ENCODE results near the gene RPS6KA5. TPM values are rescaled to one million over a fixed set of nuclear protein-coding genes. Genes with fewer than 3 reads are reported as not detected.
A peak's percentile ranks its signal among the peaks of the same experiment; 100 is the strongest.
"Not testable (repeated sequence)": the region's sequence is repeated elsewhere in the genome, so short reads cannot be mapped to it uniquely, and the experiment has no call there.

Gene RPS6KA5
- total RNA-seq, 1 experiment from 2014 or later, result 8.8 TPM

- DNase-seq (ENCODE audit: low spot score), result no peak
Measured at GRCh38 chr14:90874599-90874998, 185.8 kb downstream of the RPS6KA5 start.

- DNase-seq (ENCODE audit: low spot score), result peak; percentile 86
Measured at GRCh38 chr14:90871605-90872233, 188.7 kb downstream of the RPS6KA5 start.

GRCh38 chr14:90870950-90871604, 189.4 kb downstream of the RPS6KA5 start:
- no peak for DNase-seq (ENCODE audit: low spot score)

GRCh38 chr14:90867501-90867900, 192.9 kb downstream of the RPS6KA5 start:
- no peak for DNase-seq (ENCODE audit: low spot score)

- DNase-seq (ENCODE audit: low spot score), result no peak
Measured at GRCh38 chr14:90866833-90867232, 193.6 kb downstream of the RPS6KA5 start.

GRCh38 chr14:90864741-90865140, 195.7 kb downstream of the RPS6KA5 start:
- DNase-seq (ENCODE audit: low spot score), result no peak

- no peak for DNase-seq (ENCODE audit: low spot score)
Measured at GRCh38 chr14:90858511-90858910, 201.9 kb downstream of the RPS6KA5 start.

GRCh38 chr14:90857866-90858265, 202.6 kb downstream of the RPS6KA5 start:
- no peak for DNase-seq (ENCODE audit: low spot score)

- DNase-seq (ENCODE audit: low spot score), result not testable (repeated sequence)
Measured at GRCh38 chr14:90856115-90856514, 204.3 kb downstream of the RPS6KA5 start.

GRCh38 chr14:90853116-90853515, 207.3 kb downstream of the RPS6KA5 start:
- DNase-seq (ENCODE audit: low spot score), result no peak

GRCh38 chr14:90851327-90852036, 209.0 kb downstream of the RPS6KA5 start:
- no peak for DNase-seq (ENCODE audit: low spot score)

GRCh38 chr14:90850487-90850886, 210.0 kb downstream of the RPS6KA5 start:
- DNase-seq (ENCODE audit: low spot score), result peak; percentile 95

- DNase-seq (ENCODE audit: low spot score), result no peak
Measured at GRCh38 chr14:90849787-90850444, 210.5 kb downstream of the RPS6KA5 start.

GRCh38 chr14:90848944-90849731, 211.3 kb downstream of the RPS6KA5 start:
- DNase-seq (ENCODE audit: low spot score), result peak; percentile 72

- DNase-seq (ENCODE audit: low spot score), result peak; percentile 65
Measured at GRCh38 chr14:90846511-90846910, 213.9 kb downstream of the RPS6KA5 start.

GRCh38 chr14:90844321-90844720, 216.1 kb downstream of the RPS6KA5 start:
- no peak for DNase-seq (ENCODE audit: low spot score)

GRCh38 chr14:90842726-90843125, 217.7 kb downstream of the RPS6KA5 start:
- DNase-seq (ENCODE audit: low spot score), result no peak

GRCh38 chr14:90840667-90841066, 219.8 kb downstream of the RPS6KA5 start:
- DNase-seq (ENCODE audit: low spot score), result not testable (repeated sequence)

- no peak for DNase-seq (ENCODE audit: low spot score)
Measured at GRCh38 chr14:90839889-90840266, 220.6 kb downstream of the RPS6KA5 start.

GRCh38 chr14:90839024-90839888, 221.2 kb downstream of the RPS6KA5 start:
- peak; percentile 65 for DNase-seq (ENCODE audit: low spot score)

GRCh38 chr14:90838531-90838930, 221.9 kb downstream of the RPS6KA5 start:
- DNase-seq (ENCODE audit: low spot score), result not testable (repeated sequence)

All from A172 (cell line).